HepG2 (cell line): ENCODE data around the gene RBMS2. TPM values are rescaled to one million over a fixed set of nuclear protein-coding genes. Genes with fewer than 3 reads are reported as not detected.

Experiments used
- DZIP1 ChIP-seq: sonication (generic); formaldehyde crosslinking; IDR thresholded peaks from 2 replicates; pipeline ENCODE4 v1.5.0; 2020; ENCODE audit warnings: mild to moderate bottlenecking, missing genetic modification reagents
- EP300 ChIP-seq, 3 experiments: sonication (generic) in 1 of 3; formaldehyde crosslinking in 1 of 3; IDR thresholded peaks; 2 replicates each; pipeline versions ENCODE4 v1.5.1 to v1.6.1; 2011 to 2020; ENCODE audit warnings: low read depth in 2 of 3, low read length in 2 of 3, borderline replicate concordance in 1 of 3, improper control_type of control experiment in 1 of 3, mild to moderate bottlenecking in 1 of 3, missing genetic modification reagents in 1 of 3, moderate library complexity in 1 of 3
- HHEX ChIP-seq: IDR thresholded peaks from 2 replicates; pipeline ENCODE4 v1.6.1; 2016; ENCODE audit warnings: control low read depth
- KDM1A ChIP-seq: IDR thresholded peaks from 2 replicates; pipeline ENCODE4 v1.6.1; 2016; ENCODE audit warnings: missing compliant biosample characterization
- MEIS1 ChIP-seq: sonication (generic); formaldehyde crosslinking; IDR thresholded peaks from 2 replicates; pipeline ENCODE4 v1.9.0; 2021; ENCODE audit warnings: mild to moderate bottlenecking, missing genetic modification reagents, moderate library complexity, borderline replicate concordance
- MZF1 ChIP-seq: sonication (generic); formaldehyde crosslinking; IDR thresholded peaks from 2 replicates; pipeline ENCODE4 v1.8.1; 2023; ENCODE audit warnings: mild to moderate bottlenecking, missing genetic modification reagents, borderline replicate concordance
- NR2F2 ChIP-seq: IDR thresholded peaks from 2 replicates; pipeline ENCODE4 v1.6.1; 2012; ENCODE audit warnings: low read depth, inconsistent platforms, borderline replicate concordance
- ONECUT2 ChIP-seq: sonication (generic); formaldehyde crosslinking; IDR thresholded peaks from 2 replicates; pipeline ENCODE4 v1.4.0; 2020; ENCODE audit warnings: missing genetic modification reagents
- PHF8 ChIP-seq: sonication (generic); formaldehyde crosslinking; IDR thresholded peaks from 2 replicates; pipeline ENCODE4 v1.5.0; 2020; ENCODE audit warnings: missing genetic modification reagents
- RBM39 ChIP-seq: fragments of 200-400 bp; formaldehyde crosslinking; IDR thresholded peaks from one replicate; pipeline ENCODE4 v1.6.1; 2018; ENCODE audit warnings: antibody characterized with exemption, mild to moderate bottlenecking, low read depth, low read length; ENCODE audit not compliant: poor library complexity, severe bottlenecking
- RELA ChIP-seq: sonication (generic); formaldehyde crosslinking; IDR thresholded peaks from 2 replicates; pipeline ENCODE4 v1.4.0; 2020; ENCODE audit warnings: missing genetic modification reagents
- RXRA ChIP-seq: sonication (generic); formaldehyde crosslinking; IDR thresholded peaks from 2 replicates; pipeline ENCODE4 v1.5.1; 2020; ENCODE audit warnings: missing genetic modification reagents
- SP4 ChIP-seq: sonication (generic); formaldehyde crosslinking; IDR thresholded peaks from 2 replicates; pipeline ENCODE4 v1.8.1; 2023; ENCODE audit warnings: mild to moderate bottlenecking, missing genetic modification reagents
- ZC3H13 ChIP-seq: sonication (generic); formaldehyde crosslinking; IDR thresholded peaks from 2 replicates; pipeline ENCODE4 v1.8.1; 2023; ENCODE audit warnings: mild to moderate bottlenecking, missing genetic modification reagents, moderate library complexity
- ZFP1 ChIP-seq: IDR thresholded peaks from 2 replicates; pipeline ENCODE4 v1.6.1; 2016
- ZNF569 ChIP-seq: sonication (generic); formaldehyde crosslinking; IDR thresholded peaks from 2 replicates; pipeline ENCODE4 v1.5.0; 2020; ENCODE audit warnings: mild to moderate bottlenecking, missing genetic modification reagents, moderate library complexity, borderline replicate concordance
- ZNF598 ChIP-seq: sonication (generic); formaldehyde crosslinking; IDR thresholded peaks from 2 replicates; pipeline ENCODE4 v1.5.1; 2020; ENCODE audit warnings: mild to moderate bottlenecking, missing genetic modification reagents, borderline replicate concordance
- ZNF773 ChIP-seq: sonication (generic); formaldehyde crosslinking; IDR thresholded peaks from 2 replicates; pipeline ENCODE4 v1.4.0; 2020; ENCODE audit warnings: missing genetic modification reagents, borderline replicate concordance
- ZNF782 ChIP-seq: sonication (generic); formaldehyde crosslinking; IDR thresholded peaks from 2 replicates; pipeline ENCODE4 v1.4.0; 2020; ENCODE audit warnings: missing genetic modification reagents, mild to moderate bottlenecking, borderline replicate concordance
- ZNF792 ChIP-seq: IDR thresholded peaks from 2 replicates; pipeline ENCODE4 v1.6.1; 2016
- ZSCAN9 ChIP-seq: IDR thresholded peaks from 2 replicates; pipeline ENCODE4 v1.6.1; 2016; ENCODE audit warnings: borderline replicate concordance
- polyA plus RNA-seq, 8 experiments: library from polyadenylated mRNA; depleted of rRNA in 3 of 8; stranded (reverse) in 7 of 8; unstranded in 1 of 8; fragments of >200 nt; fragmentation: Illumina TruSeq in 4 of 8; extraction: Trizol in 4 of 8; gene quantifications; 2 replicates each; pipeline versions ENCODE4 v1.2.1 to v1.2.3, GENCODE V29; 2011 to 2016; ENCODE audit warnings: low read depth in 4 of 8, missing spikeins in 1 of 8, mixed read lengths in 1 of 8; ENCODE audit not compliant: insufficient read depth in 1 of 8
- total RNA-seq, 5 experiments: library from RNA; depleted of rRNA; stranded (reverse); fragments of >200 nt; fragmentation: Illumina TruSeq; extraction: Trizol; gene quantifications; 2 replicates each; pipeline ENCODE4 v1.2.3, GENCODE V29; 2016; ENCODE audit warnings: low read depth in 1 of 5
- TF ChIP-seq, protein P1 (sequence below): sonication (generic); formaldehyde crosslinking; conservative IDR thresholded peaks from 2 replicates; pipeline ENCODE4 v1.4.0; 2020; ENCODE audit warnings: missing genetic modification reagents
- TF ChIP-seq, protein P2 (sequence below): sonication (generic); formaldehyde crosslinking; IDR thresholded peaks from 2 replicates; pipeline ENCODE4 v1.5.0; 2020; ENCODE audit warnings: missing genetic modification reagents
- TF ChIP-seq, protein P3 (sequence below): sonication (generic); formaldehyde crosslinking; IDR thresholded peaks from 2 replicates; pipeline ENCODE4 v1.5.1; 2020; ENCODE audit warnings: missing genetic modification reagents, mild to moderate bottlenecking, borderline replicate concordance

RBMS2 gene
- total and polyA plus RNA-seq, 2 of the 13 experiments (the other 11 are each of a cell fraction or from before 2014, with no cell fraction given), result 0.53 to 7.4 TPM

DNA sequence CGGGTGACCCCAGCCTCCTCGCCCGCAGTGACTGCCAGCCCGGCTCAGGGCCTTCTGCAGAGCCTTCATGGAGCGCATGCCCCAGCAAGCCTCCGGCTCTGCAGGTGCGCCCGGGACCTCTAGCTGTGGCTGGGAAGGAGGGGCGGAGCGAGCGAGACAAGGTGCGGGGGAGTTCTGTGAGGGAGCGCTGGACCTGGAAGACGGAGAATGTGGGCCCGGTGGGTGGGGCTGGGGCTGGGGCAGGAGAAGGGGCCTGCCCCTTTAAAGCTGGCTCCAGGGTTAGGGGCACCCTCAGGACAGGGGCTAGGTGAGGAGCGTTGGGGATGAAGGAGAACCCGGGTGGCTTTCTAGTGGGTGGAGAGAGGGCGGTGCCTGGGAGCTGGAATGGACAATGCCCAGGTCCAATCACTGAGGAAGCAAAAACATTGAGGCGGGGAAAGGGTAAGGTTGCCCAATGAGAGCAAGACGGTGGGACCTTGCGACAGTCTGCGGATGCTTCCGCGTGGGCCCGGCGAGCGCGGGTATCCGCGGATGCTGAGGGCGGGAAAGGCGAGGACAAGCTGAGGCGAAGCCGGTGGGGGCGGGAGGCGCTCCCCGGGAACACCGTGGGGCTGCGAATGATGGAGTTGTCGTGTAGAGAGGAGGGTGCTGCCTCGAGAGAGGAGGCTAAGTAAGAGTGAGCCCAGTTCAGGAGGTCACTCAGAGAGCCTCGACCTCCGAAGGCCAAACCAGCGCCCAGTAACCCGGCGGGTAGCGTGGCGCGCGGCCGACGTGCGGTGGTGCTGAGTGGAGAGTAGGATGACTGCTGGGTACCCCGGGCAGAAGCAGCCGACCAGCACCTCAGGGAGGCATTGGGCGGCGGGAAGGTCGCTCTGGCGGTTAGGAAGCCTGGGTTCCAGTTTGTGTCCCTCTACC lies 33.3 kb upstream of the RBMS2 start, which contains the start of gene GLS2 (continued):
- no peak for TF ChIP-seq MZF1
- TF ChIP-seq, protein P1, sequence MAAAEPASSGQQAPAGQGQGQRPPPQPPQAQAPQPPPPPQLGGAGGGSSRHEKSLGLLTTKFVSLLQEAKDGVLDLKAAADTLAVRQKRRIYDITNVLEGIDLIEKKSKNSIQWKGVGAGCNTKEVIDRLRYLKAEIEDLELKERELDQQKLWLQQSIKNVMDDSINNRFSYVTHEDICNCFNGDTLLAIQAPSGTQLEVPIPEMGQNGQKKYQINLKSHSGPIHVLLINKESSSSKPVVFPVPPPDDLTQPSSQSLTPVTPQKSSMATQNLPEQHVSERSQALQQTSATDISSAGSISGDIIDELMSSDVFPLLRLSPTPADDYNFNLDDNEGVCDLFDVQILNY (CRISPR knock-in tag), result peak; percentile 81; the same call in 1 of the 2 replicates
- TF ChIP-seq PHF8 (CRISPR knock-in tag), result peak; percentile 80; the same call in 1 of the 2 replicates
- peak; percentile 83 for TF ChIP-seq SP4 (CRISPR knock-in tag)
- peak; percentile 93 for TF ChIP-seq ZNF782 (CRISPR knock-in tag)
- TF ChIP-seq RBM39, result no peak
- peak; percentile 65; the same call in 1 of the 2 replicates for TF ChIP-seq ZNF598 (CRISPR knock-in tag)
- no peak for TF ChIP-seq HHEX
- TF ChIP-seq DZIP1 (CRISPR knock-in tag), result peak; percentile 91; the same call in 1 of the 2 replicates
- peak; percentile 72; the same call in 1 of the 2 replicates for TF ChIP-seq ZSCAN9 (CRISPR knock-in tag)
- 0 out of 2 replicates have a peak, but pooled peaks have one; percentile 41 for TF ChIP-seq ZFP1 (CRISPR knock-in tag)
- TF ChIP-seq, protein P2, sequence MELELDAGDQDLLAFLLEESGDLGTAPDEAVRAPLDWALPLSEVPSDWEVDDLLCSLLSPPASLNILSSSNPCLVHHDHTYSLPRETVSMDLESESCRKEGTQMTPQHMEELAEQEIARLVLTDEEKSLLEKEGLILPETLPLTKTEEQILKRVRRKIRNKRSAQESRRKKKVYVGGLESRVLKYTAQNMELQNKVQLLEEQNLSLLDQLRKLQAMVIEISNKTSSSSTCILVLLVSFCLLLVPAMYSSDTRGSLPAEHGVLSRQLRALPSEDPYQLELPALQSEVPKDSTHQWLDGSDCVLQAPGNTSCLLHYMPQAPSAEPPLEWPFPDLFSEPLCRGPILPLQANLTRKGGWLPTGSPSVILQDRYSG (CRISPR knock-in tag), result peak; percentile 92; the same call in 1 of the 2 replicates
- peak; percentile 32; the same call in 1 of the 2 replicates for TF ChIP-seq ZNF792 (CRISPR knock-in tag)
- 0 out of 2 replicates have a peak, but pooled peaks have one; percentile 34 for TF ChIP-seq MEIS1 (CRISPR knock-in tag)
- TF ChIP-seq RELA (CRISPR knock-in tag), result no peak
- TF ChIP-seq NR2F2, result no peak
- peak; percentile 28; the same call in 1 of the 2 replicates for TF ChIP-seq RXRA (CRISPR knock-in tag)
- peak; percentile 93; the same call in 1 of the 2 replicates for TF ChIP-seq ZNF773 (CRISPR knock-in tag)
- TF ChIP-seq ZC3H13, result no peak
- TF ChIP-seq ZNF569 (CRISPR knock-in tag), result no peak
- 0 out of 2 replicates have a peak, but pooled peaks have one; percentile 59 for TF ChIP-seq ONECUT2
- TF ChIP-seq, protein P3, sequence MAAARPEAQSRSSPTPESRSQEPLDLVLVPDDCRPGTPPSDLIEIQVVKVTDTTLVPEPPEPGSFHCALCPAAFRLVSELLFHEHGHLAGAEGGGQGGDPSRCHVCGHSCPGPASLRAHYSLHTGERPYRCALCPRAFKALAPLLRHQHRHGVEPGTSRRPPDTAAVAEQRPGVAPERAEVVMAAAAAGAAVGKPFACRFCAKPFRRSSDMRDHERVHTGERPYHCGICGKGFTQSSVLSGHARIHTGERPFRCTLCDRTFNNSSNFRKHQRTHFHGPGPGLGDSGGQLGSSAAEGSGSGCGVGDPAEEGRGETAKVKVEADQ (CRISPR knock-in tag), result peak; percentile 93
- peak; percentile 70; the same call in 1 of the 2 replicates for TF ChIP-seq KDM1A (CRISPR knock-in tag)
- no peak for TF ChIP-seq EP300 (IDR thresholded peaks at IDR 0.05; ENCODE audit: low read depth in 2 of 2, low read length in 2 of 2)
- peak; percentile 32; the same call in 1 of the 2 replicates for TF ChIP-seq EP300 (CRISPR knock-in tag; IDR thresholded peaks at IDR 0.05; ENCODE audit: borderline replicate concordance)
